Measurements from ENCODE around the gene UBA1.
A peak's percentile ranks its signal among the peaks of the same experiment; 100 is the strongest.

UBA1 gene

GRCh38 chrX:47234583-47234982, 41.0 kb downstream of the UBA1 start:
- no peak for TF ChIP-seq CTCF (IDR thresholded peaks at IDR 0.05; ENCODE audit: low read length, missing control alignments)
- peak; percentile 28 for DNase-seq (ENCODE audit: low read depth)
- H3K4me3 ChIP-seq (replicated peaks; ENCODE audit: low read depth, low read length) = peak overlapping the region; percentile 70

- no peak for DNase-seq (ENCODE audit: low read depth)
- no peak for TF ChIP-seq CTCF (IDR thresholded peaks at IDR 0.05; ENCODE audit: low read length, missing control alignments)
- no peak overlapping the region for H3K4me3 ChIP-seq (replicated peaks; ENCODE audit: low read depth, low read length)
Observed at GRCh38 chrX:47235691-47236103, 42.1 kb downstream of the UBA1 start.

GRCh38 chrX:47239199-47239598, 45.6 kb downstream of the UBA1 start:
- no peak for TF ChIP-seq CTCF (IDR thresholded peaks at IDR 0.05; ENCODE audit: low read length, missing control alignments)
- DNase-seq (ENCODE audit: low read depth) = no peak
- no peak overlapping the region for H3K4me3 ChIP-seq (replicated peaks; ENCODE audit: low read depth, low read length)

- TF ChIP-seq CTCF (IDR thresholded peaks at IDR 0.05; ENCODE audit: low read length, missing control alignments) = no peak
- DNase-seq (ENCODE audit: low read depth) = no peak
- H3K4me3 ChIP-seq (replicated peaks; ENCODE audit: low read depth, low read length) = no peak overlapping the region
Observed at GRCh38 chrX:47239898-47240545, 46.4 kb downstream of the UBA1 start.

GRCh38 chrX:47240619-47241018, 47.0 kb downstream of the UBA1 start:
- no peak for TF ChIP-seq CTCF (IDR thresholded peaks at IDR 0.05; ENCODE audit: low read length, missing control alignments)
- H3K4me3 ChIP-seq (replicated peaks; ENCODE audit: low read depth, low read length) = no peak overlapping the region
- DNase-seq (ENCODE audit: low read depth) = no peak

- H3K4me3 ChIP-seq (replicated peaks; ENCODE audit: low read depth, low read length) = no peak overlapping the region
- no peak for TF ChIP-seq CTCF (IDR thresholded peaks at IDR 0.05; ENCODE audit: low read length, missing control alignments)
- DNase-seq (ENCODE audit: low read depth) = no peak
Observed at GRCh38 chrX:47241201-47242011, 47.8 kb downstream of the UBA1 start.

Measured in fibroblast of pulmonary artery (primary cell).